ENCODE data around the gene MPO. TPM values are rescaled to one million over a fixed set of nuclear protein-coding genes. Genes with fewer than 3 reads are reported as not detected.

The MPO gene
- total and polyA plus RNA-seq, 2 of the 8 experiments (the other 6 are each of a cell fraction or from before 2014, with no cell fraction given), result 0.06 to 0.74 TPM

DNA sequence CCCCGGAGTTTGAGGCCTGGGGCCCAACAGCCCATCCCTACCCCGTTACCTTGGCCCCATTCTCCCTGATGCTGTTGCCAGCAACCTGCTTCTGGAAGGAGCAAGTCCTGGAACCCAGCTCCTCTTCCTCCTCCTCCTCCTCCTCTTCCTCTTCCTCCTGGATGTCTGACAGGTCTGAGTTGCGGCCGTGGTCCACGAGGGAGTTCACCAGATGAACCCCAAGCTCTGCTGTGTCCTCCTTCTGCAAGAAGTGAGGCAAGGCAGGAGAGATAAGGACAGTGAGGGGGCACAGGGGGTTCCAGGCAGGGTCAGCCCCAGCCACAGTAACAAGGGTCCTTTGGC lies 29.2 kb upstream of the MPO start:
- H2AK5ac ChIP-seq (ENCODE audit: low read depth, low read length), result no peak overlapping the region
- H3K79me2 ChIP-seq (ENCODE audit: control insufficient read depth in 1 of 2, insufficient read depth in 2 of 2, low read length in 2 of 2), result no peaks in the 10 kb centered on the region
- H3K4me3 ChIP-seq (ENCODE audit: extremely low read depth in 1 of 4, insufficient read depth in 2 of 4, low read depth in 3 of 4, low read length in 4 of 4), result no peak overlapping the region
- H4K5ac ChIP-seq (ENCODE audit: insufficient read length, low read depth, low read length), result no peak overlapping the region
- H3K4me2 ChIP-seq (ENCODE audit: insufficient read depth in 1 of 2, low read depth in 2 of 2, low read length in 2 of 2), result no peak overlapping the region
- no peak overlapping the region for H2BK20ac ChIP-seq (ENCODE audit: low read length)
- no peaks in the 10 kb centered on the region for H3K79me1 ChIP-seq (ENCODE audit: low read depth, low read length)
- H2BK120ac ChIP-seq (replicated peaks; ENCODE audit: low read depth, low read length), result no peak overlapping the region
- no peaks in the 10 kb centered on the region for H4K20me1 ChIP-seq (replicated peaks in 1 of 2; ENCODE audit: control insufficient read depth in 1 of 2, insufficient read depth in 2 of 2, low read length in 2 of 2)
- H2BK12ac ChIP-seq (ENCODE audit: low read depth, low read length), result 0 out of 2 replicates have a peak overlapping the region, but pooled peaks have one; percentile 50
- H2BK15ac ChIP-seq (ENCODE audit: low read length), result no peak overlapping the region
- no peak overlapping the region for H3K56ac ChIP-seq (replicated peaks; ENCODE audit: insufficient read length, low read depth, low read length)
- no peak overlapping the region for H3K18ac ChIP-seq (ENCODE audit: extremely low read depth, low read length)
- no peak overlapping the region for H3K4ac ChIP-seq (replicated peaks; ENCODE audit: insufficient read length, low read depth, low read length)
- 80% methylated on average over 5 of the region's 5 CpGs; no CpG with 5 or more reads in 1 of the 2 experiments for WGBS, 2 experiments (ENCODE audit: extremely low coverage in 1 of 2, insufficient coverage in 1 of 2, insufficient read length in 1 of 2, insufficient replicate concordance in 2 of 2, low coverage in 1 of 2, low lambda C conversion rate in 2 of 2, missing lambda C conversion rate in 1 of 2)
- H3K4me1 ChIP-seq (replicated peaks in 1 of 4; ENCODE audit: control insufficient read depth in 3 of 4, insufficient read depth in 4 of 4, low read length in 3 of 4), result peaks cover 0 to 11% (median 6%) of the 10 kb centered on the region in 4 experiments; a peak in 4 of 7 replicates
- no peak overlapping the region for H3K9ac ChIP-seq (replicated peaks in 1 of 4; ENCODE audit: extremely low read depth in 1 of 4, low read depth in 3 of 4, low read length in 3 of 4)
- no peak overlapping the region for H4K8ac ChIP-seq (ENCODE audit: extremely low read depth, insufficient read depth, low read length)
- H3K23ac ChIP-seq (ENCODE audit: insufficient read length), result no peak overlapping the region
- DNase-seq (ENCODE audit: low read depth in 1 of 2, low spot score in 2 of 2), result peak in 1 of 2 experiments; percentile 29
- H3K23me2 ChIP-seq (ENCODE audit: low read depth, low read length), result no peaks in the 10 kb centered on the region
- H2AFZ ChIP-seq (ENCODE audit: low read length), result no peak overlapping the region
- no peak overlapping the region for H4K91ac ChIP-seq (replicated peaks; ENCODE audit: insufficient read length, low read length)
- H3K9me3 ChIP-seq (ENCODE audit: insufficient read depth in 2 of 2, low read depth in 1 of 2, low read length in 1 of 2), result no peaks in the 10 kb centered on the region
- H2BK5ac ChIP-seq (ENCODE audit: low read depth, low read length), result no peak overlapping the region
- no peak overlapping the region for H3K14ac ChIP-seq (ENCODE audit: insufficient read length)
- H3K36me3 ChIP-seq (ENCODE audit: control insufficient read depth in 2 of 4, insufficient read depth in 4 of 4, low read length in 3 of 4), result no peaks in the 10 kb centered on the region
- no peak overlapping the region for H3K27ac ChIP-seq (ENCODE audit: low read depth, low read length)
- ChIA-PET POLR2A (ENCODE audit: partially characterized antibody) (interaction anchor here (1.7 kb wide), 1 partner anchor 16 kb away, joined by 6 read pairs; no protein-coding TSS in a partner anchor), CTCF (ENCODE audit: partially characterized antibody) (interaction anchor here (0.7 to 21.9 kb wide), 10 partner anchors 9 to 211 kb away, joined by 3 to 384 read pairs (median 7); partner anchors contain the start of gene RNF43)
- no peak for FAIRE-seq
- H3K27me3 ChIP-seq (replicated peaks in 1 of 4; ENCODE audit: control insufficient read depth in 3 of 4, extremely low read depth in 1 of 4, insufficient read depth in 3 of 4, low read length in 3 of 4), result no peaks in the 10 kb centered on the region
- no peak for TF ChIP-seq NRF1 (IDR thresholded peaks at IDR 0.05; ENCODE audit: low read depth, low read length)
